HepG2 (cell line): ENCODE data around the gene KIAA2012. TPM values are rescaled to one million over a fixed set of nuclear protein-coding genes. Genes with fewer than 3 reads are reported as not detected.

ENCODE experiments used
- ATAC-seq: fragments of 200-7000 bp; cut with Tn5 transposase; 3 replicates; pipeline ENCODE4 v1.9.1; 2020; ENCODE audit warnings: mild to moderate bottlenecking, moderate library complexity
- BruUV-seq: library from RNA; stranded (reverse); fragments of 400-500 nt; replicated peaks from 2 replicates; lab custom pipeline; 2021; lab: Mats Ljungman, UMichigan
- CTCF ChIA-PET: fragments of 300-600 bp; formaldehyde crosslinking; extraction: SDS; loops from one replicate; lab custom pipeline; 2021; ENCODE audit warnings: low total read pairs, inconsistent platforms, low intra/inter-chr PET ratio; lab: Yijun Ruan, JAX
- POLR2A ChIA-PET: fragments of 350-600 bp; sonication (Branson Sonifier 250); formaldehyde crosslinking; loops from one replicate; lab custom pipeline; 2020; ENCODE audit warnings: antibody characterized with exemption, inconsistent platforms; lab: Yijun Ruan, JAX
- DNase-seq: peaks from one replicate; pipeline ENCODE4 v3.0.0-alpha.2; 2015; ENCODE audit warnings: low spot score
- FAIRE-seq: peaks from 3 replicates; lab custom pipeline; 2011; peaks lifted over from hg19 to GRCh38; lab: Jason Lieb, UNC
- H2AFZ ChIP-seq: one replicate; pipeline ENCODE4 v1.6.1; 2011; ENCODE audit warnings: low read length, inconsistent platforms
- H3K27ac ChIP-seq: fragments of 300-600 bp; 3 replicates; pipeline ENCODE4 v1.8.0; 2011; ENCODE audit warnings: mixed run types, mild to moderate bottlenecking, mixed read lengths, low read length, inconsistent platforms; ENCODE audit not compliant: insufficient read depth; ENCODE audit errors: extremely low read length
- H3K27me3 ChIP-seq, 2 experiments: fragments of 200-600 bp in 1 of 2; 2 replicates in 1 of 2; 3 replicates in 1 of 2; pipeline versions ENCODE4 v1.6.0 to v1.8.0; 2011; ENCODE audit warnings: low read length in 2 of 2, mild to moderate bottlenecking in 2 of 2, moderate library complexity in 2 of 2, inconsistent platforms in 1 of 2; ENCODE audit not compliant: insufficient read depth in 2 of 2, control insufficient read depth in 1 of 2
- H3K36me3 ChIP-seq, 2 experiments: fragments of 200-600 bp in 1 of 2; replicated peaks in 1 of 2; 2 replicates in 1 of 2; 3 replicates in 1 of 2; pipeline versions ENCODE4 v1.5.1 to v1.8.0; 2011; ENCODE audit warnings: low read length in 2 of 2, inconsistent platforms in 1 of 2; ENCODE audit not compliant: insufficient read depth in 2 of 2, control insufficient read depth in 1 of 2
- H3K4me1 ChIP-seq: 2 replicates; pipeline ENCODE4 v1.5.1; 2012; ENCODE audit warnings: low read length, inconsistent platforms; ENCODE audit not compliant: insufficient read depth
- H3K4me2 ChIP-seq: 2 replicates; pipeline ENCODE4 v1.6.0; 2011; ENCODE audit warnings: low read depth, low read length, inconsistent platforms
- H3K4me3 ChIP-seq, 3 experiments: fragments of 200-600 bp in 1 of 3; sonication (generic), shearing (Covaris generic) in 1 of 3; replicated peaks in 1 of 3; 2 replicates each; pipeline ENCODE4 v1.5.1; 2011 to 2016; ENCODE audit warnings: low read length in 3 of 3, inconsistent platforms in 2 of 3, low read depth in 2 of 3, mild to moderate bottlenecking in 2 of 3, control low read depth in 1 of 3, mixed read lengths in 1 of 3; ENCODE audit not compliant: insufficient read depth in 1 of 3
- H3K79me2 ChIP-seq: one replicate; pipeline ENCODE4 v1.6.1; 2011; ENCODE audit warnings: low read length, inconsistent platforms; ENCODE audit not compliant: insufficient read depth
- H3K9ac ChIP-seq: 2 replicates; pipeline ENCODE4 v1.6.0; 2011; ENCODE audit warnings: mild to moderate bottlenecking, low read depth, low read length, inconsistent platforms; ENCODE audit not compliant: insufficient read depth
- H3K9me3 ChIP-seq: 2 replicates; pipeline ENCODE4 v1.5.1; 2012; ENCODE audit warnings: mild to moderate bottlenecking, low read length
- H4K20me1 ChIP-seq: 2 replicates; pipeline ENCODE4 v1.6.0; 2011; ENCODE audit warnings: inconsistent platforms, mild to moderate bottlenecking, low read length, moderate library complexity; ENCODE audit not compliant: insufficient read depth
- ETV6 ChIP-seq: sonication (generic); formaldehyde crosslinking; conservative IDR thresholded peaks from 2 replicates; pipeline ENCODE4 v1.4.0; 2020; ENCODE audit warnings: missing genetic modification reagents
- GFI1 ChIP-seq: sonication (generic); formaldehyde crosslinking; IDR thresholded peaks from 2 replicates; pipeline ENCODE4 v1.5.0; 2020; ENCODE audit warnings: missing genetic modification reagents, mild to moderate bottlenecking, borderline replicate concordance
- YEATS2 ChIP-seq: sonication (generic); formaldehyde crosslinking; IDR thresholded peaks from 2 replicates; pipeline ENCODE4 v1.4.0; 2020; ENCODE audit warnings: missing genetic modification reagents, borderline replicate concordance
- ZBTB34 ChIP-seq: sonication (generic); formaldehyde crosslinking; IDR thresholded peaks from 2 replicates; pipeline ENCODE4 v1.8.0; 2022; ENCODE audit warnings: mild to moderate bottlenecking, missing genetic modification reagents
- ZBTB49 ChIP-seq: sonication (generic); formaldehyde crosslinking; IDR thresholded peaks from 2 replicates; pipeline ENCODE4 v1.4.0; 2020; ENCODE audit warnings: missing genetic modification reagents, borderline replicate concordance
- ZNF652 ChIP-seq: IDR thresholded peaks from 2 replicates; pipeline ENCODE4 v1.6.1; 2016; ENCODE audit warnings: low read depth, borderline replicate concordance
- ZNF788 ChIP-seq: sonication (generic); formaldehyde crosslinking; IDR thresholded peaks from 2 replicates; pipeline ENCODE4 v1.5.0; 2020; ENCODE audit warnings: mild to moderate bottlenecking, missing genetic modification reagents, borderline replicate concordance
- ZNF816 ChIP-seq: sonication (generic); formaldehyde crosslinking; IDR thresholded peaks from 2 replicates; pipeline ENCODE4 v1.8.0; 2022; ENCODE audit warnings: missing genetic modification reagents, mild to moderate bottlenecking, borderline replicate concordance
- WGBS: methylation state at CpG from one replicate; pipeline ENCODE4 v1.1.6; 2017; ENCODE audit warnings: low lambda C conversion rate; 5-methylcytosine and 5-hydroxymethylcytosine counted together
- in situ Hi-C: cut with HindIII; loops from 2 replicates; pipeline ENCODE4 v1.10.0; 2017; ENCODE audit warnings: low pct_unique_long_range_greater_than_20kb; ENCODE audit not compliant: extremely low pct_ligation_motif_present
- intact Hi-C: fragments of 100-400 bp; cut with micrococcal nuclease; formaldehyde crosslinking; loops from one replicate; pipeline ENCODE4 v1.10.0; 2022; ENCODE audit not compliant: unreplicated experiment
- polyA plus RNA-seq, 8 experiments: library from polyadenylated mRNA; depleted of rRNA in 3 of 8; stranded (reverse) in 7 of 8; unstranded in 1 of 8; fragments of >200 nt; fragmentation: Illumina TruSeq in 4 of 8; extraction: Trizol in 4 of 8; gene quantifications; 2 replicates each; pipeline versions ENCODE4 v1.2.1 to v1.2.3, GENCODE V29; 2011 to 2016; ENCODE audit warnings: low read depth in 4 of 8, missing spikeins in 1 of 8, mixed read lengths in 1 of 8; ENCODE audit not compliant: insufficient read depth in 1 of 8
- total RNA-seq, 5 experiments: library from RNA; depleted of rRNA; stranded (reverse); fragments of >200 nt; fragmentation: Illumina TruSeq; extraction: Trizol; gene quantifications; 2 replicates each; pipeline ENCODE4 v1.2.3, GENCODE V29; 2016; ENCODE audit warnings: low read depth in 1 of 5
- TF ChIP-seq, protein P1 (sequence below): IDR thresholded peaks from 2 replicates; pipeline ENCODE4 v1.6.1; 2016; ENCODE audit warnings: low read depth, borderline replicate concordance

The KIAA2012 gene
- total and polyA plus RNA-seq, 2 of the 13 experiments (the other 11 are each of a cell fraction or from before 2014, with no cell fraction given) = not detected

DNA sequence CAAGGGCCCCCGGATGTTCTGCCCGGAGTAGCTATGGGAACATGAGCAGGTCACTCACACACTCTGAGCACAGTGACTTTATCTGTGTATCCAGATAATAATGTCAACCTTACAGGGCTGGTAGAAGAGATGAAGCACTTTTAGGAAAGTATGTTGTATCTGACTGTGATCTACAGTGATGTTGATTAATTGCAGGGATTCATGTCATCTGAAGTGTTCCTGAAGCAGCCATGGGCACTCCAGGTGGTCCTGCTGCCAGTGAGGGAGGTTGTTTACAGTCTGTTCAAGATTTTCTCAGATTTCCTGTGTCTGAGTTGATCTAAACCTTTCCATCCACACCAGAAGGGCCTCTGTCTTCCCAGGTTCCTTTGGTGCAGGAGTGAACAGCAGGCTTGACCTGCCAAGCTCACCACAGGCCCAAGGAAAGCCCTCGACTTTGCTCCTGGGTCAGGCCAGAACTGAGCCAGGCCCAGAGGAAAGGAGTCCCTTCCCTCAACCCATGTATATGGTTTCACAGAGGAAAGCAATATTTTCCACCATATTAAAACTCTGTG is 28.0 kb downstream of the KIAA2012 start:
- in situ Hi-C loops (loop anchor here (5.0 kb wide), 1 partner anchor 71 kb away; no protein-coding TSS in a partner anchor), intact Hi-C loops (no loop called here)
- Histone ChIP-seq H3K27ac (no peak overlapping the region), H3K79me2 (no peaks in the 10 kb centered on the region), H4K20me1 (no peaks in the 10 kb centered on the region), H3K36me3 (no peaks in the 10 kb centered on the region), H3K9me3 (no peaks in the 10 kb centered on the region), H3K4me3 (no peak overlapping the region), H3K4me2 (no peak overlapping the region), H3K27me3 (peaks cover 0 to 8% of the 10 kb centered on the region in 2 experiments; a peak in 1 of 5 replicates), H3K4me1 (no peaks in the 10 kb centered on the region), H2AFZ (no peak overlapping the region), H3K9ac (no peak overlapping the region)
- ATAC-seq (no peak), FAIRE-seq (no peak), DNase-seq (no peak)
- ChIA-PET POLR2A (no interaction called here), CTCF (no interaction called here)
- BruUV-seq = no TSS peak
- TF ChIP-seq ZNF788 (CRISPR knock-in tag) = no peak
- no peak for TF ChIP-seq YEATS2
- no peak for TF ChIP-seq ZBTB34 (CRISPR knock-in tag)
- no peak for TF ChIP-seq ZNF816
- no peak for TF ChIP-seq ETV6 (CRISPR knock-in tag)
- TF ChIP-seq, protein P1, sequence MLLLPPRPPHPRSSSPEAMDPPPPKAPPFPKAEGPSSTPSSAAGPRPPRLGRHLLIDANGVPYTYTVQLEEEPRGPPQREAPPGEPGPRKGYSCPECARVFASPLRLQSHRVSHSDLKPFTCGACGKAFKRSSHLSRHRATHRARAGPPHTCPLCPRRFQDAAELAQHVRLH (CRISPR knock-in tag) = no peak
- TF ChIP-seq GFI1 = no peak
- no peak for TF ChIP-seq ZNF652 (CRISPR knock-in tag)
- TF ChIP-seq ZBTB49 (CRISPR knock-in tag) = no peak
- 13% methylated on average over 3 of the region's 3 CpGs for WGBS
